DMS 273 treated with DMSO at 0.1 percent for 48 hours (cell line): ENCODE measurements around the gene IFIT1.
"Not testable (repeated sequence)": the region's sequence is repeated elsewhere in the genome, so short reads cannot be mapped to it uniquely, and the experiment has no call there.

Experiments
- DNase-seq: peaks from one replicate; lab custom pipeline; 2025; lab: John Stamatoyannopoulos, UW

The IFIT1 gene

DNA sequence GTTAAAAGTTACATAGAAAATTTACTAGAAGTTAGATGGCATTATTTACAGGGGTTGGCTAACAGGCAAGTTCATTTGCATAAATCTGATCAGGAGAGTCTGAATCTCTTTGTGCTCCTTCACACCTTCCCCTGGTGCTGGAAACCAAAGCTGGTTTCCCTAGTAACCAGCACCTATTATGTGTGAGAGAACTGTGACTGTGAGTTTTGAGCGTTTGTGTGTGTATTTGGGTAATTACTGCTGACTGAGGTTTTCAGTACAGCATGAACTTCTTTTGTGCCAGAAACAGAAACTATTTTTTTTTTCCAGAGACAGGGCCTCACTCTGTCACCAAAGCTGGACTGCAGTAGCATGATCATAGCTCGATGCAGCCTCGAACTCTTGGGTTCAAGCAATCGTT, 24.9 kb upstream of the IFIT1 start:
- DNase-seq, result no peak

DNA sequence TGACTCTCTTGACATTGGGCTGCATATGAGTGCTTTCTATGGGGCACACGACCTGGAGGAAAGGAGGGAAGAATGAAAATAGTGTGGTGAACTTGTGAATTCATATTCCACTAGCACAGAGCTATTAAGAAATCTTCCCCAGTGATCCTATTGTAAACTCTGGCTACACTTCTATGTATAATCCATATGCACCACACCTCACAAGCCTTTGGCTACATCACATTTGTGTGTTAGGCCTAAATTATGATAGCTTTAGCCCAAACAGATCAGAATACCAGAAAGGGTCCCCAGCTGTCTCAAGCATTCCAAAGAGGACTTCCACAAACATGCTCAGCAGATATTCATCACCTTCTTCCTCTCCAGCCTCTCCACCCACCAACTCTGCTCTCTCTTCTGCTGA, 24.3 kb upstream of the IFIT1 start:
- DNase-seq, result no peak

DNA sequence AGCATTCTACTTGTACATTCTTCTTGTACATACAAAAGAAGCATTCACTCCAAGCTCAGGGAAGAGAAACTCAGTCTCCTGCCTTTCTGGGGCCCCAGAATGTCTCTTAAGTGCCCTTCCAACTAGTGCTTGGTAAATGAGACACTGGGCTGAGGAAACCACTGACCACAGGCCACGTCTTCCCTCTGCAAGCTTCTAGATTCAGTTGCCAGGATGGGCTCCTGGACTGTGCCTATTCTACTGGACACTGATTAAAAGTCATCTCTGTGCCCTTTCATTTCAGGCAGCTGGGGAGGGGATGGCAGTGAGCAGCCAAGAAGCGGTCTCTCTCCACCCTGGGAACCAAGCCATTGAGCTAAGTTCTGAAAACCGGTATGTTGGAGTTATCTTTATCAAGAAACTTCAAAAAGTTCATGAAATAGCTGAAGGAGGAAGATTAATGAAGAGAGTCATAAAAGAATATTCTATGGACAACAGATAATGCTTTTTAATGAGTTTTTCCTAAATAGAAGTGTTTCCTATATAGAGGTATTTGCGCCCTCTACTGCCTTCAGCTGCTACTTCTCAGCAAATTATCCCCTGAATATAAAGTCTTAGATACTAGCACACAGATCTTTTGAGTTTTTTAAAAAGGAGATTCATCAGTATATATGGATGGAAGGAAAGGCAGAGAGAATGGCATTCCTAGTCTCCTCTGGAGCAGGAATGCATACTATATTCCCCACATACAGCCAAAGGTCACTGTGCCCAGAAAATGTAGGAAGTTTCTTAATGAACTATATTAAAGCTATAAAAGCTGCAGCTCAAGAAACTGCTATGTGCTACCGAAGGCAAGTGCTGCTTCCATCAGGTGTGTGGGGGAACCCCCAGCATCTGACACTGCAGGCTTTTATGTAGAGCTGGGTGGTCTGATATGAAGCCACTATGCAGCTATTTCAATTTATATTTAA, 23.0 kb upstream of the IFIT1 start:
- DNase-seq, result no peak

DNA sequence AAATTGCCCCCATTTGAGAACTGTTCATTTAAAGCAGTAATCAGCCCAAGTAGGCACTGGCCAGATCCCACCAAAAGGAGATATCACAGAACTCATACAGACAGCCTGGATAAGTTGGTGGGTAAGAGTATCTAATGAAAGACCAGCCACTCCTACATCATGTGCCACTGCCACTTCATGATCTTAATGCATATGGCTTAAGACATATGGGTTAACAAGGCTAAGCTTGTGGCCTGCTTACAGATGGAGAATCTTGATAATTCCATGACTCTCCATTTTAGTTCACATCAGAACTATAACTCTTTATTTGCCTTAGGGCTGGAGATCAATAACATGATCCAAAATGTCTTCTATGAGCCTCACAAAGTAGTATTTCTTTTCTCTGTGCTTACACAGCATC, 21.3 kb upstream of the IFIT1 start:
- no peak for DNase-seq

DNA sequence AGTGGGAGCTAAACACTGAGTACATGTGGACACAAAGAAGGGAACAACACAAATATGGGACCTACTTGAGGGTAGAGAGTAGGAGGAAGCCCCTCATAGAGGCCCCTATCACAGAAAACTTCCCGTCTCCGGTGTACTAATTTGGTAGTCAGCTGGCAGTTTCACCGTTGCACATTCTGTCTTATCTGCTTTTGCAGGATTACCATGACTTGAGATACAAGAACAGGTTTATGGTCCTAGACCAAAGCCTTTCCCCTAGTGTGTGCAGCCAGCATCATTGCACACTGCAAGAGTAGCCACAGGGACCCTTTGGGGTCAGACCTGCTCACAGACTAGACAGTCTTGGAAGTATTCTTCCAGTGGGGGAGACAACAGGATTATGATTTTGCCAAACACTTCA, 20.4 kb upstream of the IFIT1 start:
- DNase-seq, result no peak

DNA sequence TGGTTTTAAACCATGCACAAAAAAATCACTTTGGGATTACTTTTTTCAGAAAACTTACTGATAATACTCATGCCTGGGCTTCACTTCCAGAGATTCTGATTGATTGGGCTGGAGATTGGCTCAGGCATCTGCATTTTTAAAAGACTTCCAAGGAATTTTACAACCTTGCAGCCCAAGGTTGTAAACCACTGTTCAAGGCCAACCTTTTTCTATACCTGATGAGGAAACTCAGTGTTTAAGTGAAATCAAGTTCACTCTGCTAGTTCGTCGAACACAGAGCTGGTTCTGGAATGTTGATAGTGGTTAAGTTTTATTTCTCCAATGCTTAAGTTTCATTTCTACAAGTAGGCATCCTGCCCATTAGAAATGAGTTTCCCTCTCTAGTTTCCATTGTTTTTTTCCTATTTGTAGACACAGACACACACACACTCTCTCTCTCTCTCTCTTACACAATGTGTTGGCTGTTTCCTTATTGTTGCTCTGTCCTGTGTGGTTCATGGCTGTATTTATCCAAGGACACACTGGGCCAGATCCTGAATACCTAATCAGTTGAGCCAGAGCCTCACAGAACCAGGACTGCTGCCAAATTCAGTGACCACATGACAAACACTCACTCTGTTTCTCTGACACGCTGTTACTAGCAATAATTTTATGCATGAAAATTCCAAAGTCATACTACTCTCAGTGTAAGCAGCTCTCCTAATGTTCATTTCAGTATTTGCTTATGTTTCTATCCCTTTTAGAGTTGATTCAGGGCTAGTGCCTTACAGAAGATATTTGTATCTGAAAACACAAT, 18.3 kb upstream of the IFIT1 start:
- DNase-seq, result no peak

DNA sequence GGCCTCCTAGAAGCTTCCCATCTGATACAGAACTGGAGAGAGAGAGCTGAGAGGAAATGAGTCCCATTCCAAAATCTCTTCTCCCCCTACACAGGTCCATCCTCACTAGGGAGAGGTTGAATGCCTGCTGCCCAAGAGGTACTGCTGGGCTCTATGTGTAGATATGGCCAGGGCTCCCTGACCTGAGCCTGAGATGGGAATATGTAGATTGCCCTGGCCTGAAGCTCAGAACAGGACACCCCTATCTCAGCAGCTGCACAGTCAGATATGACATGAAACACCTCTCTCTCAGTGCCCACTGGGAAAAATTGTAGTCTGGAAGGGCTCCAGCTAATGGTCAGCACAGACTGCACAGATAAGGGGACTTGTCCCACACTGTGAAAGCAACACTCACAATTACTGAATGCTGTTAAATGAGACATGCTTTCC, 17.7 kb upstream of the IFIT1 start:
- no peak for DNase-seq

DNA sequence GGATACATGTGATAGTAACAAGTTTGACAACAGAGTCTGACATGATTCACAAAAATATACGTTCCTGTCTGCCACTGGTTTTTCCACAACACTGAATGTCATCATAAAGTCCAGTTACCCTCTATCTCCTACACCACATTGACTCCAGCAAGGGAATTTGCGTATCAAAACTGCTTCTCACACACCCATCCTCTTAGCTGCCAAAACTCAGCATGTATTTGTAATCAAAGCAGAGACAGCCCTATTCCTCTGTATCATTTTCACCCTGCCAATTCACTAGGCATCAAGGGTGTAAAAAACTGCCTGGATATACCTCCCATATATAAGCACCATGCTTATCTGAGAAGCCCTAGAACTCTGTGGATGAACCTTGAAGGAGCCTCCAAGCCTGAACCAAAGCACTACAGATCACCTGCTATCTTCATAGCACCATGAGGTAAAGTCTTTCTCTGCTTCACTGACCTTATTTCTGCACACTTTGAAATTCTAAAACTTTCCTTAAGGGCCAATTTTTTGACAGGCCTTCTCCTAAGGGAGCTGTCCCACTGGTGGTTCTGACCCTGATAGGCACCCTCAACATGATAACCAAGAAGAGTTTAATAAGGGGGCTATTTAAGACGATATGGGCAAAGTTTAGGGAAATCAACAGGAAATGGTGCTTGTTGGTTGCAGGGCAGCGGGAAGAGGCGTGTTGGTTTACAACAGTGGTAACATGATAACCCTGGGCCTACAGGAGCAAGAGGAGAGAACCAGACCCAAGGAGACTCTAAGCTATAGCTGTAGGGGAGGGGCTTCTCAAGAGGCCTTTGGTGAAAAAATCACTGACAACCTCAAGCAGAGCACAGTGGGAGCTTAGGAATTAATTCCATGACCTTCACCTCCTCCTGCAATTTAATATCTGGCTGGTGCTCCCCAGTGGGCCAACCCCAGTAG, 14.5 kb upstream of the IFIT1 start, which contains the start of gene IFIT1B:
TSS of gene IFIT1B (plus strand) at position 352 of the 933 bp plus-strand sequence. CDS start at position 432, 80 bp downstream.
- DNase-seq, result no peak

DNA sequence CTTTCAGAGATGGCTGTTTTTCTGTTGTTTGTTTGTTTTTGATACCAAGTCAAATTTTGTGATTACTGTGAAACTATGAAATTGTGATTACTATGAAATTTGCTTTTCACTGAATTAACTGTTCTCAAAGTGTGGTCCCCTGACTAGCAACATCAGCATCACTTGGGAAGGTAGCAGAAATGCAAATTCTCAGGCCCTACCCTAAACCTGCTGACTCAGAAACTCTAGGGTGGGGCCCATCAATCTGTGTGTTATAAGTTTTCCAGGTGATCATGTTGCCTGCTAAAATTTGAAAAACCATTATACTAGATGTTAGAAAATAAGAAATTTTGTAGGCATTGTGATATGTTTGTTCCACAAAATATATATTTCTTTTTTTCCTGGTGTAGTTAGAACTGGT, 13.3 kb upstream of the IFIT1 start:
- DNase-seq, result no peak

DNA sequence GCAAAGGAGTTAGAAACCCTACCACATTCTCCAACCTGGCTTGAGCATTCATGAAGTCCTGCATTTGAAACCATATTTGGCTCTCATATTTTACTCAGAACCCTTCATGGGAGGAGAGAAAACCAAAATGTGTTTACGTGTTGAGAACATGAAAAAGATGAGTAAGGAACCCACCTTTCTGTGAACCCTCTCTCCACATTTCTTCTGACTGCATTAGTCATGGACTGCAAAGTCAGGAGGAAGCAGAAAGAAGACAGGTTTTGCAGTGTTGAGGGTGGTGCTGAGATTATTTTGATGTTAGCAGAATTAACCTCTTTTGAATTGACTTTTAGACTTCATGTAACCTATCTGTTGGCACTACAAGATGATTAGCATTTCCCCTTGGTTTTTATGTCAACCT, 9.7 kb upstream of the IFIT1 start:
- no peak for DNase-seq

DNA sequence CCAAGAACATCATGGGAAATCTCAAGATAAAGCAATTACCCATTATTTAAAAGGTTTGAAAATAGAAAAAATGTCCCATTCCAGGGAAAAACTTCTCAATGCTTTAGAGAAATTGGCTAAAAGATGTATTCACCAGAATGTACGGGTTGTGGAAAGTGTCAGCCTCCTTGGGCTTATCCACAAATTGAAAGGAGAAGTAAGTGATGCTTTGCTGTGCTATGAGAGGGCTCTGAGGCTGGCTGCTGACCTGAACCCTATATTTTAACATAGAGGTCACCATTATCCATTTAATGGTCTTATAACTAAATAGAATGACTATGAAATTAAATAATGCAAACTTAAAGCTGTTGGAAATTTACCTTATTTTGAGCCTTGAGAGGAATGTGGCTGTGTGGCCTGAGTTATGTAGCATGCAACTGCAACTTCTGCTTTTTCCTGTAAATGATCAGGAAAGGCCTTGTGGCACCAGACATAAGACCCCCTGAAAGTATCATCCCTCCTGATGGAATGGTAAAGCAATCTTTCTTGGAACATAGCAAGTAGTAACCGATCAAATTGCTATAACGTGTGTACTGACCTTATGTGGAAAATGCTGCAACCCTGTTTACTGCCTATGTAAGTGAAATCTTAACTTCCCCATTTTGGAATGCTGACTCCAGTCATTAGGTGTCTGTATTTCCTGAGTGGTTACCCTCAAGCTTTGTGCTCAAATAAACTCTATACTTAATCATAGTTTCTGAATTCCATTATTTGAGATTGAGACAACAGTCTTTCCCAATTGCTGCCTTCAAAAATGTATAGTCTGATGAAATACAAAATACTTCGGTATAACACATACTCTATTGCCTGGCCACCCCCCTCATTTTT, 7.7 kb upstream of the IFIT1 start:
- DNase-seq, result no peak

DNA sequence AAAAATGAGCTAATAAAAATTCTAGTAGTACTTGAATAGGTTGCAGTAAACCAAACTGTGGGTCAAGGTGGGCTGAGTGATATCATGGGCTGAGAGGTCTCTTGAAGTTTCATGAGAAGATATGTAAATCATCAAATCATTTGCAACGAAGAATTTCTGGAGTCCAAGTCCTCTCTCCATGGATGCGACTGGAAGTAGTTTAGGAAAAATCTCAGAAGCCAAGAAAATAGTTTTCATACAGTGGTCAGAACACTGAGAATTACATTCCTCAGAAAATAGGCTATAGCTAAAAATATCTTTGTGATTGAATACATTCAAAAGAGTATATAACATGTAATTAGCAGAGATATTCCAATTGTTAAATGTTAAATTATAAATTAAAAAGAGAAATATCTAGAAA, 3.6 kb upstream of the IFIT1 start:
- DNase-seq, result no peak

DNA sequence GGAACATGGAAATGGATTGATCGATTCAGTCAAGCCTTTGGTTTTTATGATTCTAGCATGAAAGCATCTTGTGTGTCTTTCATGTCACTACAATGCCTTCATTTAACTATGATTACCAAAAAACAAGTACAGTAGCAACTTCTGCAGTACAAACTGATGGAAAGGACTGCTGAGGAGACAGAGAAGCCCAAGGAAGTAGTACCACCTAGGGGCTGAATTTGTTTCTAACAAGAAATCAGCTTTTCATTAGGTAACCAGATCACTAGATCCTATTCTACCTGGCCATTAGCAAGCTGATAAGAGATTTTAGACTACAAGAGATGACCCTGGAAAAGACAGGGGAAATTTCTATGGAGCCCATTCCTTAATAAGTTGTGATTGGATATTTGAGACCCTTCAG, 3.2 kb upstream of the IFIT1 start:
- no peak for DNase-seq

DNA sequence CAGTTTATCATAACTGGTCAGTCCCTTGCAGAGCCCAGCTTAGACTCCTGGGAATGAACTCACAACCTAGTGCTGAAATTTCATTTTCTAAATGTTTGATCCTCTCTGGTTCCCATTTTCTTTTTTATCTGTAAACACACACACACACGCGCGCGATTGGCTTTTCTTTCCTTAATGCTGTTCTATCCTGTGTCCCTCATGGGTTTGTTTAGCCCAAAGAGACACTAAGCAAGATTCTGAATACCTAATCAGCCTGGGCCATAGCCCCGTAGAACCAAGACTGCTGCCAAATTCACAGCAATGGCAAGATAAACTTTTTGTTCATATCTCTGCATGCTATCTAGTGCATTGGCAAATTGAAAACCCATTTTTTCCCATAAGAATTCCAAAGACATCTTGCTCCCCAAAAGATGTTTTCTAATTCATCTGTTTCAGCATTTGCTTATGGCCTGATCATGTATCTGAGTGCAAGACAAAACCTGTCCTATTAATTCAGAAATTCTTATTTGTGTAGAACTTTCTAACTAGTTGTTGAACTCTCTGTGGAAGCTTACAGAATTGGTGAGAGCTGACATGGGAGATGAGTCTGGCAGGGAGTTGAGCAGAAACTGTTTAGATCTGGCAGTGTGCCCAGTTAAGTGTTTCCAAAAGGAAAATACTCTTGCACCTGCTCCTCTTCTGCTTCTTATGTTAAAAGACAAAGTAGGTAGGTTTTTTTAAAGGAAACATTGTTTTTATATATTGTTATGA, 1.8 kb upstream of the IFIT1 start:
- DNase-seq, result no peak

DNA sequence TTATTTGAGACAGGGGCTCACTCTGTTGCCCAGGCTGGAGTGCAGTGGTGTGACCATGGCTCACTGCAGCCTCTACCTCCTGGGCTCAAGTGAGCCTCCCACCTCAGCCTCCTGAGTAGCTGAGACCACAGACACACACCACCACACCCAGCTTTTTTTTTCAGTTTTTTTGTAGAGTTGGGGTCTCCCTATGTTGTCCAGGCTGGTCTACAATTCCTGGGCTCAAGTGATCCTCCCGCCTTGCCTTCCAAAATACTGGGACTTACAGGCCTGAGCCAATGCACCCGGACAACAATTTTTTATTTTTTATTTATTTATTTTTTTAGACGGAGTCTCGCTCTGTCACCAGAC, 1.2 kb upstream of the IFIT1 start:
- DNase-seq, result not testable (repeated sequence)

DNA sequence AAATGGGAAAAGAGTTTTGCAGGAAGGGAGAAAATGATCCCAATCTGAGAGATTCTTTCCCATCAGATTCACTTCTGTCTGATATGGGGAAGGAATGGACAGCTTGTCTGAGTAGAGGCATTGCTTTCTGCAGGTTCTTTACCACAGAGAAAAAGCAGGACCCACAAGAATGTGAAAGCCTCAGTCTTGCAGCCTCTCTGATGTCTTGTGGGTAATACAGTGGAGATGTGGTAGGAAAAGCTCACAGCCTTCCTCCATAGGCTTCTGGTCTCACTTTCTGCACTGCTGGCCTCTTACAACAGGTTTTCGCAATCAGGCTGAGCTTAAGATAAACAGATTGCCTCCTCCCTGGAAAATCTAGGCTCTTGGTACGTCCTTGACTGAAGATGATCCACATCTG, 551 bp downstream of the IFIT1 start:
- DNase-seq, result no peak

DNA sequence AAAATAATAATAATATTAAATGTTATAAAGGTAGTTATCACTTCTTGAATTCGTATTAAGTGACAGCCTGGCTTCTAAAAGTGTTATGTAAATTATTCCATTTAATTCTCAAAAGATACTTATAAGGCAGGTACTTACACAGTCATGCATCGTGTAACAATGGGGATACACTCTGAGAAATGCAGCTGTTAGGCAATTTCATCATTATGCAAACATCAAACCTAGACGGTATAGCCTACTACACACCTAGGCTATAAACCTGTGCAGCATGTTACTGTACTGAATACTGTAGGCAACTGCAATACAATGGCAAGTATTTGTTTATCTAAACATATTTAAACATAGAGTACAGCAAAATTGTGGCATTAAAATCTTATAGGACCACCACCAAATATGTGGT, 1.5 kb downstream of the IFIT1 start:
- no peak for DNase-seq

DNA sequence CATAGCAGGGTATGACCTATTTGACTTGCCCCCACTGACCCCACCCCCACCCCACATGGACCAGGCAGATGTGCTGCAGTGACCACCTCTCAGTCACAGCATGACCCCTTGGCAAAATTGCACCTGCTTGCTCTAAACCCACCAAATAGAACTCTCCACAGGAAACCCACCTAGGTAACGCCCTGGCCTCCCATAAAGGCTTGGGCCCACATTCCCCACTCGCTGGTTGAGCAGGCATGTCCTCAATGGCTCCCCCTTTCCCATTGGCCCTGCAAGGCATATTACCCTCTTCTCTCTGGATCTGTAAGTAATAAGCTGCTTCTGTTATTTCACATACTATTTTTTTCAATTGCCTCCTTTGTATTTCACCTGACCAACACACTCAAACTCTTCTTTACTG, 2.7 kb downstream of the IFIT1 start:
- DNase-seq, result no peak

DNA sequence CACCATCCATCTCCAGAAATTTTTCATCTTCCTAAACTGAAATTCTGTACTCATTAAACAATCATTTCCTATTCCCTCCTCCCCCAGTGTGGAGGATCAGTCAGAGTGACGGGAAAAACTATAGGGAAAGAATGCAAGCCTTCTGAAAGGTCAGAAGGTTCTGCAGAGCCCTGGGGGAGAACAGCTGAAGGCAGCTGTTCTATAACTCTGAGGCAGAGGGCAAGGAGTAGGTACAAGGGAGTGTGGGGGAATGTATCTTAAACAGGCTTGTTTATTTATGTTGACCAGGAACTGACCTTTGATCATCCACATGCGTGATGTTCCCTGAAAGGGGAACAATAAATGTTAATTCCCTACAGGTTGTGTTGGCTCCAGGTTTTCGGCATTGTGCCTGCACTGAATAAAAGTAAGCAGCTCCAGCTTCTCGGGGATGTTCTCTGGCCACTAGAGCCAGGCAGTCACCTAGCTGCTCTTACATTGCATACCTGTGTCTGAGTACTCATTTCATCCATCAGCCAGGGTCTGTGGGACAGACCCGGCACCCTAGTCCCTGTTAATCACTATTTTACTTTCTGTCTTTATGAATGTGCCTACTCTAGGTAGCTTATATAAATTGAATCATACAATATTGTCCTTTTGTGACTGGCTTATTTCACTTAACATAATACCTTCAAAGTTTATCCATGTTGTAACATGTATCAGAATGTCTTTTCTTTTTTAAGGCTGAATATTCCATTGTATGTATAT, 5.8 kb downstream of the IFIT1 start:
- no peak for DNase-seq

DNA sequence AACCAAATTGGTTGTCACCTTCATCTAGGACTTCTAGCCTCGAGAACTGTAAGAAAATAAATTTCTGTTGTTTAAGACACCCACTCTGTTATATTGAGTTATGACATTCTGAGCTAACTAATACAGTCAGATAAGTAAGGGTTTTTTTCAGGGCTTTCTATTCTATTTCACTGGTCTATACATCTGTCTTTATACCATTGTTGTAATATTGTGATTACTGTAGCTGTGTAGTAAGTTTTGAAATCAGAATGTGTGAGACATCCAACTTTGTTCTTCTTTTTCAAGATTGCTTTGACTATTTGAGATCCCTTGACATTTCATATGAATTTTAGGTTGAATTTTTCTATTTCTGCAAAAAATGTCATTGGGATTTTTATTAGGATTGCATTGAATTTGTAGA, 7.5 kb downstream of the IFIT1 start:
- DNase-seq, result no peak
